Tibial nerve (tissue), 4 donors: ENCODE measurements around the gene TBC1D7. TPM values are rescaled to one million over a fixed set of nuclear protein-coding genes. Genes with fewer than 3 reads are reported as not detected.

ENCODE experiments used
- DNase-seq, 2 donors: peaks; one replicate each; pipeline ENCODE4 v3.0.0-alpha.2; 2019; ENCODE audit warnings: low spot score in 2 of 2
- H3K27ac ChIP-seq, 4 donors: fragments of 200-600 bp; sonication (generic) in 3 of 4; one replicate each; pipeline ENCODE4 v1.5.1; 2017 to 2019; ENCODE audit warnings: mild to moderate bottlenecking in 1 of 4
- H3K27me3 ChIP-seq, 2 donors: fragments of 200-600 bp; sonication (generic) in 1 of 2; one replicate each; pipeline versions ENCODE4 v1.5.1 to v1.6.0; 2017 to 2019
- H3K36me3 ChIP-seq, 3 donors: fragments of 200-600 bp; sonication (generic); one replicate each; pipeline ENCODE4 v1.5.1; 2018 to 2019
- H3K4me1 ChIP-seq, 4 donors: fragments of 200-600 bp; sonication (generic) in 3 of 4; one replicate each; pipeline ENCODE4 v1.5.1; 2017 to 2019
- H3K4me3 ChIP-seq, 4 donors: fragments of 200-600 bp; sonication (generic) in 3 of 4; one replicate each; pipeline ENCODE4 v1.5.1; 2017 to 2019; ENCODE audit warnings: mild to moderate bottlenecking in 1 of 4, moderate library complexity in 1 of 4
- H3K9me3 ChIP-seq, 4 donors: fragments of 200-600 bp; sonication (generic) in 3 of 4; one replicate each; pipeline ENCODE4 v1.5.1; 2017 to 2019
- EP300 ChIP-seq, 2 donors: sonication (generic); formaldehyde crosslinking; IDR thresholded peaks; one replicate each; pipeline ENCODE4 v1.6.1; 2017; ENCODE audit warnings: antibody characterized with exemption in 2 of 2, mild to moderate bottlenecking in 1 of 2
- POLR2A ChIP-seq, 2 donors: fragments of 450-650 bp; IDR thresholded peaks; one replicate each; pipeline ENCODE4 v1.6.1; 2017; ENCODE audit warnings: antibody characterized with exemption in 2 of 2, mild to moderate bottlenecking in 2 of 2, moderate library complexity in 2 of 2
- WGBS, 2 donors: methylation state at CpG; one replicate each; pipeline ENCODE4 v1.1.5; 2018; 5-methylcytosine and 5-hydroxymethylcytosine counted together
- total RNA-seq, 4 donors: library from RNA; depleted of rRNA; stranded (reverse); fragments of >200 nt; gene quantifications; one replicate each; pipeline ENCODE4 v1.1.0, GENCODE V29; 2016
- TF ChIP-seq, protein P1 (sequence below), 5 experiments: fragments of 200-600 bp in 3 of 5; fragments of 450-650 bp in 2 of 5; sonication (generic) in 3 of 5; IDR thresholded peaks; one replicate each; pipeline ENCODE4 v1.5.1; 2016 to 2019; ENCODE audit warnings: antibody characterized with exemption in 5 of 5, mild to moderate bottlenecking in 3 of 5, moderate library complexity in 2 of 5

The TBC1D7 gene
- total RNA-seq, 4 donors from 2014 or later = 5.5 to 28.2 (median 7.1) TPM

DNA sequence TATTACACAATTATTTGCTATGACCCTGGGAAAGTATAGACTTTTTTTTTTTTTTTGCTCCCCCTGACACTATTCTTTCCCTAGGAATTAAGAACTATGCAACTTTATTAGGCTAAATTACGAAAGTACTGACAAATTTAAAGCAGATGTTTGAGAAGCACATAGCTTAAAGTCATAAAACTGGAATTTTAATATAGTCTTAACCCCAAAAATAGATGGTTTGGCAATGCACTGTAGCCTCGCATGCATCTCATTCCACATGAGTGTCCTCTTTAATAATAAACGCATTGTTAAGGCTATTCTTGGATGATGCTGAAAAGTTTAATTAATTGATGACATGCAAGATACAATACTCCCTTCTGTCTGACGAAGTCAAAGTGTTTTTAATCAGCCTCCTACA is 49.3 kb downstream of the TBC1D7 start:
- TF ChIP-seq EP300 (IDR thresholded peaks at IDR 0.05) (no peak), POLR2A (IDR thresholded peaks at IDR 0.05) (no peak)
- TF ChIP-seq, protein P1, sequence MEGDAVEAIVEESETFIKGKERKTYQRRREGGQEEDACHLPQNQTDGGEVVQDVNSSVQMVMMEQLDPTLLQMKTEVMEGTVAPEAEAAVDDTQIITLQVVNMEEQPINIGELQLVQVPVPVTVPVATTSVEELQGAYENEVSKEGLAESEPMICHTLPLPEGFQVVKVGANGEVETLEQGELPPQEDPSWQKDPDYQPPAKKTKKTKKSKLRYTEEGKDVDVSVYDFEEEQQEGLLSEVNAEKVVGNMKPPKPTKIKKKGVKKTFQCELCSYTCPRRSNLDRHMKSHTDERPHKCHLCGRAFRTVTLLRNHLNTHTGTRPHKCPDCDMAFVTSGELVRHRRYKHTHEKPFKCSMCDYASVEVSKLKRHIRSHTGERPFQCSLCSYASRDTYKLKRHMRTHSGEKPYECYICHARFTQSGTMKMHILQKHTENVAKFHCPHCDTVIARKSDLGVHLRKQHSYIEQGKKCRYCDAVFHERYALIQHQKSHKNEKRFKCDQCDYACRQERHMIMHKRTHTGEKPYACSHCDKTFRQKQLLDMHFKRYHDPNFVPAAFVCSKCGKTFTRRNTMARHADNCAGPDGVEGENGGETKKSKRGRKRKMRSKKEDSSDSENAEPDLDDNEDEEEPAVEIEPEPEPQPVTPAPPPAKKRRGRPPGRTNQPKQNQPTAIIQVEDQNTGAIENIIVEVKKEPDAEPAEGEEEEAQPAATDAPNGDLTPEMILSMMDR (IDR thresholded peaks at IDR 0.05) = no peak
- 30 to 35% methylated on average over 4 of the region's 4 CpGs for WGBS, 2 donors
- no peak for DNase-seq

DNA sequence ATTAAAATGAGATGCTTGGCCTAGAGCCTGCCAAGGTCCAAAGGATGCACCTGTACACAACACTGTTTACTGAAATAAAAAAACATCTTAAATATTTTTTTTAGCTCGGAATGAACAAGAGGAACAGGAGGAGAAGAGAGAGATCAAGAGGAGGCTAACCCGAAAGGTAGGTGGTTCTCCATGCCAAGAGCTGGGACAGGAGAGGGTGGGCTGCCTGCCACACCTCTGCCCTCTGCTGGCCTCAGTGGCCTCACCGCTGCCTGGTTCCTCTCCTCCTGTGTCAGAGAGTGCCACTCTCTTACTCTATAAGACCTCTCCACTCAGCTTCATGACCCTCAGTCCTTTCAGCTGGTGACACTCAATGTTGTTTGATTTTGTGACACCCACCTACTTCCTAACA is 50.2 kb downstream of the TBC1D7 start:
- Histone ChIP-seq H3K27ac (no peak overlapping the region), H3K36me3 (peaks cover 0 to 15% (median 0%) of the 10 kb centered on the region in 3 donors)

More for the DNA sequence above, 49.3 kb downstream of the TBC1D7 start:
- no peak overlapping the region for H3K27ac ChIP-seq
- H3K9me3 ChIP-seq = no peaks in the 10 kb centered on the region
- H3K27me3 ChIP-seq = no peaks in the 10 kb centered on the region
- peaks cover 0 to 4% (median 2%) of the 10 kb centered on the region in 4 donors for H3K4me1 ChIP-seq
- H3K36me3 ChIP-seq = peaks cover 0 to 22% (median 0%) of the 10 kb centered on the region in 3 donors
- H3K4me3 ChIP-seq = no peak overlapping the region

DNA sequence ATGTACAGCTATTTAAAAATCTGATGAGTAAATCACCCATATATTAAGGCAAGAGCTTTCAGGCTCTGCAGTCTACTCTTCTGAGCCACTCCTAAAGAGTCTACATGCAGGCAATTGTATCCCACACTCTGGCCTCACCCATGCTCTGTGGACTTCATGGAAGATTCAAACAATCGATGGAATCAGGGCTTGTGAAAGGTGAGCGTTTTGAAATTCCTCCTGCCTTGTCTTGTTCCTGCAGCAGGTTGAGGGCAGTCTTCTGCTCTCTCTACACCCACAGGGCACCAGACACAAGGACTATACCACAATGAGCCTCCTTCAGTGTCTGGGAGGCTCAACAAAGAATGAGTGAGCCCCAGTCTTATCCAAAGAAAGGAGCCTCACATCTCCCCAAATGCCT is 51.1 kb downstream of the TBC1D7 start:
- no peaks in the 10 kb centered on the region for H3K9me3 ChIP-seq
- no peak for TF ChIP-seq EP300 (IDR thresholded peaks at IDR 0.05)
- TF ChIP-seq, protein P1 (IDR thresholded peaks at IDR 0.05) = no peak
- H3K27ac ChIP-seq = no peak overlapping the region
- WGBS, 2 donors = 87 to 89% methylated on average over 2 of the region's 2 CpGs
- DNase-seq = no peak
- peaks cover 0 to 15% (median 0%) of the 10 kb centered on the region in 3 donors for H3K36me3 ChIP-seq
- peaks cover 0 to 19% (median 7%) of the 10 kb centered on the region in 4 donors for H3K4me1 ChIP-seq
- H3K4me3 ChIP-seq = no peak overlapping the region
- no peaks in the 10 kb centered on the region for H3K27me3 ChIP-seq

More for the DNA sequence above, 50.2 kb downstream of the TBC1D7 start:
- WGBS, 2 donors = 77 to 86% methylated on average over 3 of the region's 3 CpGs
- H3K27me3 ChIP-seq = no peaks in the 10 kb centered on the region
- H3K9me3 ChIP-seq = no peaks in the 10 kb centered on the region
- H3K4me1 ChIP-seq = peaks cover 0 to 10% (median 3%) of the 10 kb centered on the region in 4 donors
- H3K4me3 ChIP-seq = no peak overlapping the region
- TF ChIP-seq, protein P1 (IDR thresholded peaks at IDR 0.05) = peak in 1 of 5 experiments; percentile 10
- TF ChIP-seq EP300 (IDR thresholded peaks at IDR 0.05) = no peak
- no peak for DNase-seq

DNA sequence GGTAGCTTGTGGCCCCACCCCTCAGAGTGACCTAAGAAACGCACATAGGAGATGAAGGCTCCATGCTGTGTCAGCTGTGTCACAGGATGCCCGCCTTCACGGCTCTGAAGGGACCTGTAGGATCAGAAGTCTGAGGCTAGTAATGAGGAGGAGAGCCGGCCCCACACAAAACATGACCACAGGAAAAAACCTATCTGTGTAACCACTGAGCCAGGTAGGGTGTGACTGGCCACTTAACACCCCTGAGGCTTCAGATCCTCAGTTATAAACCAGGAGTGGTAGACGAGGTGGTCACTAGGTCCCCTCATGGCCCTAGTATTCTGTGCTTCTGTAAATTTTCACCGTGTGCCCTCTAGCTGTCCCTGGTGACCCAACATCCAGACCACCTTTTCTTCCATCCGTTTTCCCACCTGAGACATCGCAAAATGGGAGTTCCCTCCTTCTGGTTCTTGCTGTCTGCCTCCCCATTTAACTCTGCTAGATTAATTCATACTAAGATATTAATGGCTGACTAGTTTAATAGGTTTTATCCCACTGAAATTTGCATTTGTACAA is 52.8 kb downstream of the TBC1D7 start:
- WGBS, 2 donors = 84% methylated on average over 8 of the region's 8 CpGs
- Histone ChIP-seq H3K27ac (no peak overlapping the region), H3K36me3 (peaks cover 0 to 10% (median 0%) of the 10 kb centered on the region in 3 donors), H3K9me3 (no peaks in the 10 kb centered on the region), H3K4me3 (no peak overlapping the region), H3K4me1 (peaks cover 0 to 22% (median 7%) of the 10 kb centered on the region in 4 donors), H3K27me3 (no peaks in the 10 kb centered on the region)
- no peak for DNase-seq
- TF ChIP-seq POLR2A (IDR thresholded peaks at IDR 0.05) = no peak
- TF ChIP-seq, protein P1 (IDR thresholded peaks at IDR 0.05) = no peak
- no peak for TF ChIP-seq EP300 (IDR thresholded peaks at IDR 0.05)

DNA sequence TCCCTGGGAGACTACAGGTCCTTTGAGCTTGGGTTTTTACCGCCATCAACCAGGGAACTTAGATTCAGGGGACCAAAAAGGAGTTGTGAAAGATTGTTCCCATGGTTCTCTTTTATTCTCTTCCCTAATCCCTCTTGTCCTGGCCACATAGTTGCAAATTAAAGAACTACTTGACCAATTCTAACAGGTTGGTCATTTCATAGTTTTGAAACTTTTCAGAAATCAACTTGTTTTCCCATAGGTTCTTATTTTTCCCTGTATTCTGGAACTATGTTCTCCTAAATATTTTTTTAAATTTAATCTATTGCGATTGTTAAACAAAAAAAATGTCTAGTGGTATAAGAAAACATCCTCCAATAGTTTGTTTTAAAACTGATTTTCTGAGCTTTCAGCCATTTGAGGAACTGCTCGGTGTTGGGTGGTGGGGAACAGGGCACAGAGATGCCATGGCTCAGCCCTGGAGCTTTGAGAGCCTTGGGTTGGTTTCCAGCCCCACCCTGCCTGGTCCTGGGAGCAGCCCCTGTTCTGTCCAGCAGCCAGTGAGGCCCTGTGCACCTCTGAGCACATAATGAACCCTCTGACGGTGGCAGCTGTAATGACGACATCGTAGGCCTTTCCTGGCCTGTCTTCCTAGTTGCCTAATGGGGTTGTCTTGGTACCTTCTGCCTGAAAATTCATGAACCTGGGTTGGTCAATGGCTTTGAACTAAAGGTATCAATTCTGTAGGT is 53.5 kb downstream of the TBC1D7 start:
- DNase-seq = no peak
- no peak for TF ChIP-seq EP300 (IDR thresholded peaks at IDR 0.05)
- TF ChIP-seq, protein P1 (IDR thresholded peaks at IDR 0.05) = no peak
- no peak for TF ChIP-seq POLR2A (IDR thresholded peaks at IDR 0.05)
- WGBS, 2 donors = 71 to 72% methylated on average over 6 of the region's 6 CpGs
- Histone ChIP-seq H3K4me3 (no peak overlapping the region), H3K4me1 (peaks cover 0 to 22% (median 6%) of the 10 kb centered on the region in 4 donors), H3K36me3 (peaks cover 0 to 10% (median 0%) of the 10 kb centered on the region in 3 donors), H3K27ac (peak overlapping the region in 1 of 4 donors; percentile 12), H3K27me3 (no peaks in the 10 kb centered on the region), H3K9me3 (no peaks in the 10 kb centered on the region)
